Activated T-helper 1 cell treated with anti-CD3 and anti-CD28 coated beads, Interleukin-2, amount 50 U/mL, for 16 hours (primary cell): ENCODE results near the gene ASPSCR1.

Experiments used
- DNase-seq, 2 donors: peaks; one replicate each; pipeline ENCODE4 v3.0.0-alpha.2; 2020; ENCODE audit warnings: low read depth in 1 of 2, low spot score in 1 of 2

The ASPSCR1 gene

DNA sequence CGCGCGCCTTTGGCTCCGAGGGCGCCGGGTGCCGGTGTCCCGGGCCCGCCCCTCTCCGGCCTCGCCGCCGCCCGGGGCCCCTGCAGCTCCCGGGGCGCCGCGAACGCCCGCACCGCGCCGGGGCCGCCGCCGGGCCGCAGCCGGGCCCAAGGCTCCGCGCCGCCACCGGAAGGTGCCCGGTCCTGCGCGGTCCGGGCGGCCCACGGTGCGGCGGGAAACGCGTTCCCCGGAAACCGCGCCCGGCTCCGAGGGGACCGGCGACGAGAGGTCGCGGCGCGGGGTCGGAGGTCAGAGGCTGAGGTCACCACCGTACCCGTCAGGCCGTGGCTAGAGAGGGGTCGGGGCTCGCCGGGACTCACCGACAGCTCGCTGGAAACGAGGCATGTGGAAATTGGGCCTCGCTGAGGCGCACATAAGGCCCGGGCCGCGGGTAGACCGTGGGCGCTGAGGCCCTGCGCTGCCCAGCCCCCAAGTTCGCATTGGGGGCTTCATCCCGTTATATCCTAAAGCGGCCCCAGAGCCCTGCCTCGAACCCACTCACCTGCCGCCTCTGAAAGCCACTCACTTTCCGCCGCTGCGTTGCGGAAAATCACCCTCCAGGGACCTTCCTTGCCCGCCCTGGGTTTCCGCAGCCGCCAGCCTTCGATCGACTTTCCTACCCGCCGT lies 88.3 kb downstream of the ASPSCR1 start, which contains the start of gene DUS1L:
TSS of gene DUS1L (minus strand) at position 167 of the 666 bp plus-strand sequence. CDS start 745 bp downstream, outside the sequence.
- peak; percentile 51 to 63 for DNase-seq
